Measurements from ENCODE around the gene TMTC2. TPM values are rescaled to one million over a fixed set of nuclear protein-coding genes. Genes with fewer than 3 reads are reported as not detected.

TMTC2 gene
- total and polyA plus RNA-seq, 2 donors (not counting 3 experiments of a cell fraction or from before 2014, with no cell fraction given): 4.1 to 7.8 TPM

DNA sequence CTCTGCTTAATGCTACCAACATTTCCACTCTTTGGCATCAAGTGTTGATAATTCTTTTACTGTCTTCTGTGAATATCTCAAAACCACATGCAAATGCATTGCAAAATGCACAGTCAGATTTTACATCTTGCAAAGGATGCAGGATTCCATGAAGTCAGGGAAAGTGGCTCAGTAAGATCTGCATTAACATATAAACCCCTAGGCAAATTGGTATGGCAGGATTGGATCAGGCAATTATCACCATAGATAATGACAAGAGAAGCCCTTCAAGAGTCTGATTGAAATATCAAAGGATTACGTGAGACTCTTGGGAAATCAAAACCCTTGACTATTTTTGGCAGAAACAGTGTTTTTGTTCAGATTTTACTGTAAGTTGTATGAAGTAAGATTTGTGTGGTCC is 71.0 kb downstream of the TMTC2 start:
- Histone ChIP-seq H3K9me3 (replicated peaks; ENCODE audit: control insufficient read depth, insufficient read depth, low read length) (no peaks in the 10 kb centered on the region), H3K4me1 (ENCODE audit: control insufficient read depth, extremely low read depth, insufficient read depth, low read length) (no peaks in the 10 kb centered on the region), H3K4me3 (replicated peaks in 1 of 3; ENCODE audit: insufficient read depth in 1 of 3, low read depth in 1 of 3, low read length in 3 of 3) (no peak overlapping the region), H3K36me3 (ENCODE audit: control insufficient read depth in 2 of 2, extremely low read depth in 1 of 2, insufficient read depth in 2 of 2, low read length in 2 of 2) (no peaks in the 10 kb centered on the region), H3K9ac (replicated peaks; ENCODE audit: extremely low read depth, insufficient read depth, low read length) (no peak overlapping the region), H3K4me2 (ENCODE audit: insufficient read depth, low read length) (no peak overlapping the region), H2AFZ (ENCODE audit: low read depth, low read length) (no peak overlapping the region), H3K27ac (ENCODE audit: insufficient read depth, low read depth, low read length) (no peak overlapping the region), H3K9me1 (replicated peaks; ENCODE audit: control insufficient read depth, extremely low read depth, insufficient read depth, low read length) (no peaks in the 10 kb centered on the region), H4K20me1 (replicated peaks; ENCODE audit: control insufficient read depth, extremely low read depth, insufficient read depth, low read length) (no peaks in the 10 kb centered on the region), H3K79me2 (ENCODE audit: control insufficient read depth, insufficient read depth, low read length) (no peaks in the 10 kb centered on the region), H3K27me3 (ENCODE audit: control insufficient read depth in 2 of 2, insufficient read depth in 2 of 2, low read length in 2 of 2) (no peaks in the 10 kb centered on the region)
- POLR2A ChIA-PET: no interaction called here
- TF ChIP-seq POLR2AphosphoS5 (IDR thresholded peaks at IDR 0.05; ENCODE audit: insufficient read depth, low read depth, low read length) (no peak), POLR2A (IDR thresholded peaks at IDR 0.05; ENCODE audit: low read depth, low read length) (no peak), EZH2 (IDR thresholded peaks at IDR 0.05; ENCODE audit: borderline replicate concordance, low read depth, low read length, severe bottlenecking) (no peak), FOS (IDR thresholded peaks at IDR 0.05; ENCODE audit: borderline replicate concordance, insufficient read depth, low read length) (no peak), MYC (IDR thresholded peaks at IDR 0.05; ENCODE audit: low read depth, low read length) (no peak), JUN (IDR thresholded peaks at IDR 0.05; ENCODE audit: borderline replicate concordance, insufficient read depth, insufficient read length, low read depth) (no peak), GATA2 (IDR thresholded peaks at IDR 0.05; ENCODE audit: insufficient read depth, insufficient read length, low read depth, low read length) (no peak)
- TF ChIP-seq, protein P1, sequence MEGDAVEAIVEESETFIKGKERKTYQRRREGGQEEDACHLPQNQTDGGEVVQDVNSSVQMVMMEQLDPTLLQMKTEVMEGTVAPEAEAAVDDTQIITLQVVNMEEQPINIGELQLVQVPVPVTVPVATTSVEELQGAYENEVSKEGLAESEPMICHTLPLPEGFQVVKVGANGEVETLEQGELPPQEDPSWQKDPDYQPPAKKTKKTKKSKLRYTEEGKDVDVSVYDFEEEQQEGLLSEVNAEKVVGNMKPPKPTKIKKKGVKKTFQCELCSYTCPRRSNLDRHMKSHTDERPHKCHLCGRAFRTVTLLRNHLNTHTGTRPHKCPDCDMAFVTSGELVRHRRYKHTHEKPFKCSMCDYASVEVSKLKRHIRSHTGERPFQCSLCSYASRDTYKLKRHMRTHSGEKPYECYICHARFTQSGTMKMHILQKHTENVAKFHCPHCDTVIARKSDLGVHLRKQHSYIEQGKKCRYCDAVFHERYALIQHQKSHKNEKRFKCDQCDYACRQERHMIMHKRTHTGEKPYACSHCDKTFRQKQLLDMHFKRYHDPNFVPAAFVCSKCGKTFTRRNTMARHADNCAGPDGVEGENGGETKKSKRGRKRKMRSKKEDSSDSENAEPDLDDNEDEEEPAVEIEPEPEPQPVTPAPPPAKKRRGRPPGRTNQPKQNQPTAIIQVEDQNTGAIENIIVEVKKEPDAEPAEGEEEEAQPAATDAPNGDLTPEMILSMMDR (IDR thresholded peaks at IDR 0.05; ENCODE audit: extremely low read depth in 1 of 2, insufficient read depth in 1 of 2, low read depth in 1 of 2, low read length in 2 of 2): no peak
- TF ChIP-seq, protein P2, sequence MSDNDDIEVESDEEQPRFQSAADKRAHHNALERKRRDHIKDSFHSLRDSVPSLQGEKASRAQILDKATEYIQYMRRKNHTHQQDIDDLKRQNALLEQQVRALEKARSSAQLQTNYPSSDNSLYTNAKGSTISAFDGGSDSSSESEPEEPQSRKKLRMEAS (IDR thresholded peaks at IDR 0.05; ENCODE audit: insufficient read depth, insufficient read length): no peak
- dilution Hi-C loops (cut with MboI; ENCODE audit: extremely low pct_ligation_motif_present, low sequenced_read_pairs) (no loop called here), intact Hi-C loops (cut with micrococcal nuclease) (no loop called here)
- BruUV-seq (replicated peaks): no TSS peak
- DNase-seq (ENCODE audit: low read depth, low spot score) (no peak), FAIRE-seq (peak; percentile 48)
- CTCF ChIA-PET: interaction anchor here (0.6 kb wide), 1 partner anchor 111 kb away, joined by 4 read pairs; no protein-coding TSS in a partner anchor
